Measurements from ENCODE around the gene MDP1.

Gene MDP1

DNA sequence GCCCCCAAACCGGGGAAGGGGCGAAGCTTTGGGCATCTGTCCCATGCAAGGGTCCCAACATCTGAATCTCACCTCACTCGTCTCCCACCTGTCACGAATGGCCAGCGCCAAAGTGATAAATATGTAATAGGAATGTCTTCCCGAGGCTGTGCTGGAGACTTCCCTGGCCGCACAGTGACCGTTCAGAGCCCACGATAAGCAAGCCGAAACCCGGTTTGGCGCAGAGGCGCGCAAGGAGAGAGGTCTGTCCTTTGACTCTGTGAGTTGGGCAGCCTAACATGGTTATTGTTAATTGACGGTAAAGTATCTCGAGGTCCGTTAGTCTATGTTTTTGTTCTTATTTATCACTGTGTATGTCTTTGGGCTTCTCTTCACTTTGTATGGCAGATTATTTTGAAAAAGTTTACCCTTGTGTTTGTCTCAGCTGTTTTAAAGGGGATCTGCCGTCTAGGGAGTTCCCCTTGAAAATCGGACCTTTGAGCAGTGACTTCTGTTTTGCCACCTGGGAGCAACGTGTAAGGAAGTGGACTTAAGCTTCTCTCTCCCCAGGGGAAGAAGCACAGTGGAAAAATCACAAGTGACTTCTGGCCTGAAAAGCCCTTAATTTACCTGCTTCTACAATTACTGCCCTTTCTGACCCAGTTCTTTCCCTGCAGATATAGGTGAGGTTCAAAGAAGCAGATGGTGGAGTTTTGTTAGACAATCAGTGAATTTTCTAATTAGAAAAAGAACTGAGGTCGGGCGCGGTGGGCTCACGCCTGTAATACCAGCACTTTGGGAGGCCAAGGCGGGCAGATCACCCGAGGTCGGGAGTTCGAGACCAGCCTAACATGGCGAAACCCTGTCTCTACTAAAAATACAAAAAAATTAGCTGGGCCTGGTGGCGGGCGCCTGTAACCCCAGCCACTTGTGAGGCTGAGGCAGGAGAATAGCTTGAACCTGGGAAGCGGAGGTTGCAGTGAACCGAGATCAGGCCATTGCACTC lies 19.5 kb downstream of the MDP1 start:
- no peak for DNase-seq

GRCh38 chr14:24195186-24196070 lies 20.4 kb downstream of the MDP1 start, which contains the start of gene TM9SF1:
TSS of gene TM9SF1 (minus strand) at chr14:24195441. CDS start at chr14:24195019, 422 bp downstream.
- DNase-seq: peak; percentile 31

DNA sequence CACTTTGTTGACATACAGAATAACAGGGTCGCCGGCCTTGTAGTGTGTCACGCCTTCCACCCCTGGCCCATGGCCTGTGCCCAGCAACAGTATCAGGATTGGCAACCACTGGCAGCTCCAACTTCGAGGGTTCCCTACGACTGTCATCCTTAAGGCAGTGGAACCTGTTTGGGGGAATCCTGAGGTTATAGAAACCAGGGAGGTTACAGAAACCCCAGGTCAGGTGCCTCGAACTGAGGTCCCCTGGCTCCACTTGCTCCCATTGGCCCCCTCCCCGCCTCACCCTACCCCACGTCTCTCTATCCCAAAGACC lies 21.0 kb downstream of the MDP1 start:
- DNase-seq: no peak

GRCh38 chr14:24194186-24194872 lies 21.5 kb downstream of the MDP1 start:
- DNase-seq: no peak

- DNase-seq: no peak
These were observed 22.9 kb downstream of the MDP1 start for GRCh38 chr14:24192933-24193332.

GRCh38 chr14:24190416-24190815 lies 25.4 kb downstream of the MDP1 start:
- DNase-seq: no peak

DNA sequence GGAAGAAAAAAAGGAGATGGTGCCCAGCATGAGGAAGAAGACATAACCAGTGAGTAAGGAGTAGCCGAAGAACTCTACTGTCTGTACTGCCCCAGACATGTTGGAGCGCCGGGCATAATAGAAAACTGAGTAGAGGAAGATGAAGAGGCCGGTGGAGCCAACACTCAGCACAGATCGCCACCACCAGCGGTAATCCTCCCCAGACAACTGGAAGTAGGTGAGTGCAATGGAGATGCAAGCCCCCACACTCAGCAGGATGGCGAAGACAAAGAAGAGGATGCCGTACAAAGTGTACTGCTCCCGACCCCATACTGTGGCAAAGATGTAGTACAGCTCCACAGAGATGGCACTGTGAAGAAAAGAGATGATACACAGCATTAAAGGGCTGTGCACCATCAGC lies 26.4 kb downstream of the MDP1 start:
- no peak for DNase-seq

DNA sequence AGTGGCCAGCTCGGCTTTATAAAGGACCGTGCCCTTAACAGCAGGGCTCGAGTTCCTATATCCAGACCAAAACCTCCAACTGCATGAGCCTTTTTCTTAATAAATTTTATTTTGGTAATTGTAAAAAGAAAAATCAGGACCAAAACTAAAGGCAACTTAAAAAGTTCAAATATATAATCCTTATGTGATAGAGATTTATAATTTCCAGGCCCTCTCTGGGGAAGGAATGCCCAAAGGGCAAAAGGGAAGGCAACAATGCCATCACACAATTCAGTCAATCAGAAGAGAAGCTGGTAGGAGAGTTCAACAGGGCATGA lies 26.8 kb downstream of the MDP1 start:
- DNase-seq: no peak

DNA sequence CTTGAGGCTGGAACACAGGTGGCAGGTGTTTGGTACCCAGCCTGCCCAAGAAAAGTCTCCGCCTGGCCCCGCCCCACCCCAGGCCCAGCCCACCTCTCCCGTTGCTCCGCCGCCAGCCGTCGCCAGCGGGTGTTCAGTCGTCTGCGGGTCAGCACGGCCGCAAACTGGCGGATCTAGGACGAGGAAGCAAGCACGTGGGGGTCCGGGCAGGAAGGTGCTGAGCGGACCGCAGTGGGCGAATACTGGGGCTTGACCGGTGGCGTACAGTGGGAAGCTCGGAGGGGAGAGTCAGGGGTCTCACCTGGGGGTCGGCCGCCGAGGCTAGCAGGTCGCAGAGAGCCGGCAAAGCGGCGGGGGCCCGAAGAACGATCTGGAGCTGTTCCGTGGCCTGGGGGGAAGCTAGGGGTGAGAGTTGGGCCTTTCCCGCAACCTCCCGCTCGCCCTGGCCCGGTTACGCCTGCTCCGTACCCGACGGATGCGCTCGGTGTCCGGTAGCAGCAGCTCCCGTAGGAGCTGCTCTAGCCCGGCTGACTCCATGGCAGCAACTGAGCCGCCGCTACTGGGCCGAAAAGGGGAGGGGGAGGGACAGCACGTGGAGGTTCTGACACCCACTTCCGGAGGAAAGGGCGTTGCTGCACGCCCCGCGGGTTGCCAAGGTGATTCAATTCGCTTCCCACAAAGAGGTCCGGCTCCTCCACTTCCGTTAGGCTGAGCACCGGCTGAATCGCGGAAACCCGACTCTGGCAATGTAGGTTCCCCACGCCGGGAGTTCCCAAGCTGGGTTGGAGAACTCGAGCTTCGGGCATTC lies 27.4 kb downstream of the MDP1 start, which contains the start of gene IPO4:
Gene IPO4 (minus strand): TSS at position 566 of the 808 bp plus-strand sequence. CDS start 29 bp downstream, at position 537.
- DNase-seq: peak; percentile 90

DNA sequence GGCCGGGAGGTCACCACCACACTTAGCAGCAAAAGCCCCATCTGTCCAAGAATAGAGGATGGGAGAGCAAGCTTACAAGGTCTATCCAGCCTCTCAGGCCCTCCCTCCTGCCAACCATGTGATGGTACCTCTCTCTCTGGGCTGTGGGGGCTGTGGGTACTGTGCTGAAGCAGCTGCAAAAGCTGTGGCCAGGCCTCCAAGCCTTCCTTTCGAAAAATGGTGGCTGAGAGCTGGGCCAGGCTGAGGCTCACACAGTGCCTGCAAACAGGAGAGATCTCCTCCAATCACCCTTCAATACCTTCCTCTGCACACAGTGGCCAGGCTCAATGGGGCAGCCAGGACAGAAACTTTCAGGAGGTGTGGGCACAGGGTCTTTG lies 28.3 kb downstream of the MDP1 start:
- DNase-seq: no peak

DNA sequence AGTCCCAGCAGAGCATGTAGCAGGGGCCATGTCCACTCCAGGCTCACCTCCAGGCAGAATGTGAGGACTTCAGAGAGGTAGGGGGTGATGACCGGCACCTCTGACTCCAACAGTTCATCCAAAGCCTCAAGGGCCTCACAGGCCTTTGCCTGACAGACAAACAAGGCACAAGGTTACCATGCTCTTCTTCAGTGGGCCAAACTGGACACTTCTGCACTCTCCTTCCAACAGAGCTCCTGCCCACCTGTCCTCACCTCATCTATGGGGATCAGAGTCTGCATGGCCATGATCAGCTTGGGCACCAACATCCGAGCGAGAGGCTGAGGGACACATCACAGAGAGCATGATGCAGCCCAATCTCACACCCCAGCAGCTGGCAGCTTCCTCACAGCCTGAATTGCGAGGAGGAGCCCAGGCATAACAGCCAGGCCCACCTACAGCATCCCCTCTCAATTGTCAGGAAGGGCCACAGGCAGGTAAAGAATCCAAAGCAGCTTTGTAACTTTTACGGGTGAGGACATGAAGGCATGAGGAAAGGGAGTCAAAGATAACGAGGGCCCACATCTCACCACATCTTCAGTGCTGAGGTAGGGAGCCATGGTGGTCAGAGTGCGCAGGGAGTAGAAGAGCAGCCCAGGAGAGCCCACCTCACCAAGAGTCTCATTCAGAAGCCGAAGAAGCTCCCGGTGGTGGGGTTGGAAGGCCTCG lies 28.9 kb downstream of the MDP1 start:
- DNase-seq: no peak

GRCh38 chr14:24185741-24186140 lies 30.1 kb downstream of the MDP1 start:
- DNase-seq: no peak

GRCh38 chr14:24185026-24185425 lies 30.8 kb downstream of the MDP1 start:
- no peak for DNase-seq

- DNase-seq: no peak
These were observed 31.5 kb downstream of the MDP1 start for GRCh38 chr14:24184104-24184970.

DNA sequence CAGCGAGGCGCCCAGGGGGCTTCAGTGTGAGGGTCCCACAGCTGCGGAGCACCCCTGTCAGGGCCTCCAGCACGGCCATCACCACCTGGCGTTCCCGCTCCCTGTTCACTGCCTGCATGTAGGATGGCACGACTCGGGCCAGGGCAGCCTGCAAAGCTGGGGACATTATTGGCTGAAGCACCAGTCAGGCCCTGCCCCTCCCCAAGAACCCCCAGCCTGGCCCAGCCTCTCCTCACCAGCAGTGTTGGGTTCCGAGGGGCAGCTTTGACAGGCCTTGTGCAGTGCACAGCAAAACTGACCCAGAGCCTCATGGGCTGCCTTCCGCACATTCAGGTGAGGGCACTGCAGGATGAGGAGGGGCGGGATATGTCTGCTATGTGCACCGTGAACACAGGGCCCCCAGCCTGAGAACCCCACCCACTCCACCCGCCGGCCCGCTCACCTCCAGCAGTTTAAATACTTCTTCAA lies 32.8 kb downstream of the MDP1 start:
- no peak for DNase-seq

- DNase-seq: no peak
These were observed 33.6 kb downstream of the MDP1 start for GRCh38 chr14:24182110-24182882.

GRCh38 chr14:24181371-24182077 lies 34.3 kb downstream of the MDP1 start:
- DNase-seq: no peak

GRCh38 chr14:24179961-24180796 lies 35.7 kb downstream of the MDP1 start:
- peak; percentile 21 for DNase-seq
